Glomerular visceral epithelial cell (primary cell): ENCODE results near the gene NUB1.

Experiments
- DNase-seq: peaks from one replicate; pipeline ENCODE4 v3.0.0-alpha.2; 2016; ENCODE audit errors: extremely low spot score

NUB1 gene

DNA sequence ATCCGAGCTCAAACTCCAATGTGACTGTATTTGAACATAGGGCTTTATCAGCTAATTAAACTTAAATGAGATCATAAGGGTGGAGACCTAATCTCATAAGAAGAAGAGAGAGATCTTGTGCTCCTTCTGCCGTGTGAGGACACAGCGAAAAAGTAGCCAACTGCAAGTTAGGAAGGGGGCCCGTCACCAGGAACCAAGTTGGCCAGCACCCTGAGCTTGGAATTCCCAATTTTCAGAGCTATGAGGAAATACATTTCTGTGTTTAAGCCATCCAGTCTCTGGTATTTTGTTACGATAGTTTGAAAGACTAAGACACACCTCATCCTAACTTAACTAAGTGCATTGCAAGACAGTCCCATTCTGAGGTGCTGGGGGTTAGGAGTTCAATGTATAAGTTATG is 82.3 kb downstream of the NUB1 start:
- DNase-seq: no peak

DNA sequence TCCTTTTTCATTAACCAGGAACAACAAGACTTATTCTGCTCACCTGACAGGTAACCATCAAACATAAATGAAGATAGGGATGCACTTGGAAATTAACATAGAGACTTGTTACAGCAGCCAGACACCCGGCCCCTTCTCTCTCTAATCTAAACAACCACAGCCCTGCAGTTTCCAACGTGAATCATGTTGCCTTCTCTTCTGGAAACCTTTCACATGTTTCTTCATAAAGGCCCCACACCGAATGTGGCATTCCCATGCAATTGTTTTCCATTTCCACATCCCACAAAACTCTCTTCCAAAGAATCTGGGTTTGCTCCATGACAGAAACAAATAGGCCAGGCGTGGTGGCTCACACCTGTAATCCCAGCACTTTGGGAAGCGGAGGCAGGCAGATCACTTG is 83.2 kb downstream of the NUB1 start:
- DNase-seq: no peak

DNA sequence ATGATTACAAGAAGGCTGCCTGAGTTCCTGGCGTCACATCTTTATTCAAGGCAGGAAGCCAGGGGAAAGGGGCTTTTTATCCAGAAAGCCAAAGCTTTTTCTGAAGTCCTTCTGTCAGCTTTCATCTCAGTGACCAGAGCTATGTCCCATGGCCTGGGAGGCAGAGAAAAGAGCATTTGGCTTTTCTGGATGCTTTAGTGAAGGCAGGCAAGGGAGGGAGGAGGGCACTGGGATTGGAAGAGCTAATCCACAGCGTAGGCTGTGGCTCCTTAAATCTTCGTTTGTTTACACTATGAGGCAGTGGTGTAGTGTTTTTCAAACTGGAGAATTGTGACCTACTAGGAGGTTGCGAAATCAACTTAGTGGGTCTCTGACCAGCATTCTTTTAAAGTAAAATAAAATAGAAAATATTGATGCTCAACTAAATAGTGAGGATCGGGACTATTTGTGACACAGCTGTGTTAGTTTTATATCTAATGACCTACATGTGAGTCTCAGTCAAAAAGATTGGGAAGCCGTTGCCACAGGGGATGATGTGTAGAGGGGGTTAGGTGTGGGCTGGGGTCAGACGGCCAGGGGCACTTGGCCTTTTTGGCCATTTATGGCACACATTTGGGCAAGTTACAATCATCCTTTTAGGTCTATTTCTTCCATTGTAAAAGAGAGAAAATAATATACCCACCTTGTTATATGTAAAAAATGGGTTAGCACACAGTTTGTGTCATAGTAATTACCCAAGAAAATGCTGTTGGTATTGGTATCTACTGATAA is 84.2 kb downstream of the NUB1 start:
- no peak for DNase-seq

DNA sequence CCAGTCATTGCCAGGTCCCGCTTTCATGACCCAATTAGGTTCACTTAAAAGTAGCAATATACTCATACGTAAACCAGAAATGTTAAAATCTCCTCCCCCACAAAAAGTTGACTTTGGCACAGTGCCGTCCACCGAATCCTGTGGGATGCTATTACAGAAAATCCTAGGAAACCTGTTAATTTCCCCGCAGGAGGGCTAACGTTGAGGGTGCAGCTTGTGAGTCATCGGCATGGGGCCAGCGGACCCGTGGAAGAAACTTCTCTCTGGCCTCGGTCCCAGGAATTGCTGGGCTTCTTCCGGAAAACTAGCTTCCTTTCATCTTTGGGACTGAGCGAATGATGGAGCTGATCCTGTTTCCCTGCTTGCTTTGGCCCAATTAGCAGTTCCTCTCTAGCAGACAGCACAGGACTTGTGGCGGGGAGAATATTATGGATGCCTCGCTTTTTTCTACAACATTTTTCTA is 84.9 kb downstream of the NUB1 start:
- DNase-seq: peak; percentile 72

DNA sequence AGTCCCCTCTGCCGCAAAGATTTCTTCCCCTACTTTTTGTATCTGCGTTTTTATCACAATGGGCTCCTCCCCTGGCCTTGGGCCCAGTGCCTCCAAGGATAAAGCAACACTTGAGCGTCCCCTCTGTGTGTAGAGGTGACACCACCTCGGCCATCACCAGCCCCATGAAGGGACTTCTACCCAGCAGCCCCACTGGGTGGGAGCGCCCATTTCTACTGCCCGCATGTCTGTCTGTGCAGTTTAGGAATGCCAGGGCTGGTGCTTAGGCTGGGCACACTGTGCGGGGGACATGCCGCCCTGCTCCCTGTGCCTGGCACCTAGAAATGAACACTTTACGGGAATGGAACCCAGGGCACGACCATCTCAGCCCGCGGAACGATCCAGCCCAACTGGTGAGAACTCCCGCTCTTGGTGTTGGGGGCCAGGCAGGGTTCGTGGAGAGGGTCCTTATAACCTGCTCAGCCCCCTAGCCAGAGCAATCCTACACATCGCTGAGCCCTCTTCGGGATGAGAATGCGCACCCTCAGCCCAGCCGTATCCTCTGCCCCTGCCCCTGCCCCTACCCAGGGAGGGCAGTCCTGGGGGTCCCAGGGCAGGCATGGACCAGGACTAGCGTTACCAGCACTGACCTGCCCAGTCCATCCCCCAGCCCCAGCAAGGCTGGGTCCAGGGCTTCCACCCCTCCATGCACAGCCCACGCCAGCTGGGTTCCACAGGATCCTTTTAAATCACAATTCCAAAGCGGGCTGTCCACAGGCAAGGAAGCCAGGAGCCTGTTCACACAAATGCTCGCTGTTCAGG is 85.5 kb downstream of the NUB1 start:
- no peak for DNase-seq

DNA sequence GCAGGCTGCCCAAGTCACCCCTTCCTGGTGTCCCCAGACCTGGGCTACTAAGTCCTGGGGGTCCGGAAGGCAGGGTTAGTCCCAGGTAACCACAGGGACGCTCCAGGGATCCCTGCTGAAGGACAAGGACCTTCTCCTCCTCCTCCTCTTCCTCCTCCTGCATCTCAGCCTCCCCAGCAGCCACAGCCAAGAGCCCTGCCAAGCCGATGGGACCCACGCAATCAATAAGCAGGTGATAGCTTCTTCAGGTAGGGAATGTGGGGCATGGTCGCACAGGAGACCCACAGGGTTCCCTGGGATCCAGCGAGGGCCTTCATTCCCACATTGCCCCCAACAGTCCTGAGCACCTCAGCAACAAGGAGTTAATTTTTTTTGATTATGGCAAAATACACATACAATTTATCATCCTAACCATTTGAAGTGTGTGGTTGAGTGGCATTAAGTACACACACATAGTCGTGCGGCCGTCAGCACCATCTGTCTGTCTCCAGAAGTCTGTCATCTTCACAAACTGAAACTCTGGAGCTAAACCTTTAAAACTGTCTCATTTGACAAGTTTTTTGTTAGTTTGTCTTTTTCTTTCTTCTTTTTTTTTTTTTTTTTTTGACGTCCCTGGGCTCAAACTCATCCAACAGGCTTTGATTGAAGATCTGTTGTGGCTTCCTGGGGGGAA is 86.2 kb downstream of the NUB1 start:
- no peak for DNase-seq
